Heart left ventricle (tissue), 13 donors: ENCODE results near the gene PRR5L.

Experiments
- CTCF ChIP-seq, 12 donors: fragments of 200-600 bp; sonication (generic) in 4 of 12; IDR thresholded peaks; one replicate each; pipeline versions ENCODE4 v1.5.0 to v1.8.0; 2018 to 2022; ENCODE audit warnings: antibody characterized with exemption in 12 of 12, mild to moderate bottlenecking in 5 of 12
- POLR2A ChIP-seq, 2 donors: fragments of 450-650 bp; IDR thresholded peaks; one replicate each; pipeline ENCODE4 v1.6.1; 2017; ENCODE audit warnings: antibody characterized with exemption in 2 of 2, mild to moderate bottlenecking in 2 of 2, moderate library complexity in 2 of 2
- donor health status: ischemic (EF 13 %, LVEDD 7.1; RV severe dilation, severe dysfunction).
- donor health status: DM: no; HTN: yes; CAD: no.
- donor health status: DM: no; HTN: no; CAD: no.
- donor health status: ischemic (EF 25% LVEDD 6.9; RV normal size, moderate dysfunction).
- donor health status: ischemic (EF 25% LVEDD 5.7; RV mildly dilated, moderate dysfunction).
- donor health status: ischemic (EF 35%, LVEDD 5.7; RV mildly dilated, moderate dysfunction).
- donor health status: nonischemic (EF 11% LVEDD 7.7; RV severe dilation, severe dysfunction).
- donor health status: DM: yes; HTN: yes; CAD: no.
- donor health status: PGD.
- donor health status: ischemic (EF 29% LVEDD 5.4; RV normal size, mild dysfunction).
- donor health status: nonischemic (EF 23%, LVEDD 6.1; RV moderate dilation, normal function).

DNA sequence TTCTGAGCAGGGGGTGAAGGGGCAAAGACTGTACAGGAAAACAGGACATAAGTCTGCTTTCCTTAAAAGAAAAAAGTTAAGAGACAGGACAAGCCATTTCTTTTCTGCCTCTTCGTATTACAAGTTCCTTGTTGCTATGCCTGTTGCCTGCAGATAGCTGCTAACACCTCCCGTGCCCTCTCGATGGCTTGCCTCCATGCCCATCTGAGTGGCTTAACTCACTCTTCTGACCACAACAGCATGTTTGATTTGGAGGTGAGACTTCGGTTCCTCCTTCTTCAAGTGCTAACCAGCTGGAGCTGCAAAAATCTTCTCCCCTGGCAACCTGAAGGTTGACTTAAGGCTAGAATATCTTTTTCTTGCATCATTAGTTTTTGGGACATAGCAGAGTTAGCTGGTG lies 103.1 kb downstream of the PRR5L start:
- TF ChIP-seq CTCF (IDR thresholded peaks at IDR 0.05) (no peak), POLR2A (IDR thresholded peaks at IDR 0.05) (no peak)
